Astrocyte (in vitro differentiated cells and primary cell): Measurements from ENCODE around the gene AKAP8. TPM values are rescaled to one million over a fixed set of nuclear protein-coding genes. Genes with fewer than 3 reads are reported as not detected.

Source experiments
- DNase-seq: peaks from one replicate; pipeline ENCODE4 v3.0.0-alpha.2; 2010; ENCODE audit warnings: low read depth
- FAIRE-seq: peaks from 2 replicates; lab custom pipeline; 2011; peaks lifted over from hg19 to GRCh38; lab: Jason Lieb, UNC
- H2AFZ ChIP-seq: 2 replicates; pipeline ENCODE4 v1.6.0; 2012; ENCODE audit warnings: low read depth, low read length, inconsistent platforms
- H3K27ac ChIP-seq: 2 replicates; pipeline ENCODE4 v1.5.1; 2011; ENCODE audit warnings: low read depth, low read length, inconsistent platforms
- H3K27me3 ChIP-seq: 2 replicates; pipeline ENCODE4 v1.6.0; 2011; ENCODE audit warnings: low read length, inconsistent platforms; ENCODE audit not compliant: insufficient read depth
- H3K36me3 ChIP-seq: 2 replicates; pipeline ENCODE4 v1.5.1; 2011; ENCODE audit warnings: low read length, inconsistent platforms; ENCODE audit not compliant: insufficient read depth
- H3K4me1 ChIP-seq: 2 replicates; pipeline ENCODE4 v1.5.1; 2011; ENCODE audit warnings: low read length, inconsistent platforms; ENCODE audit not compliant: insufficient read depth
- H3K4me2 ChIP-seq: 2 replicates; pipeline ENCODE4 v1.6.0; 2012; ENCODE audit warnings: low read length, inconsistent platforms
- H3K4me3 ChIP-seq: 2 replicates; pipeline ENCODE4 v1.5.1; 2011; ENCODE audit warnings: low read depth, mild to moderate bottlenecking, low read length, inconsistent platforms; ENCODE audit not compliant: insufficient read depth
- H3K79me2 ChIP-seq: 2 replicates; pipeline ENCODE4 v1.6.0; 2012; ENCODE audit warnings: mild to moderate bottlenecking, low read length, inconsistent platforms; ENCODE audit not compliant: insufficient read depth
- H3K9ac ChIP-seq: 2 replicates; pipeline ENCODE4 v1.6.0; 2012; ENCODE audit warnings: mild to moderate bottlenecking, low read length, inconsistent platforms
- H3K9me3 ChIP-seq: 2 replicates; pipeline ENCODE4 v1.5.1; 2012; ENCODE audit warnings: low read depth, mild to moderate bottlenecking, low read length, inconsistent platforms; ENCODE audit not compliant: insufficient read depth
- H4K20me1 ChIP-seq: 2 replicates; pipeline ENCODE4 v1.6.0; 2012; ENCODE audit warnings: low read length, inconsistent platforms; ENCODE audit not compliant: insufficient read depth
- H3K27ac Mint-ChIP-seq: one replicate; pipeline ENCODE4 v1.8.0; 2021; ENCODE audit warnings: mild to moderate bottlenecking, mixed read lengths; ENCODE audit not compliant: unreplicated experiment
- H3K27me3 Mint-ChIP-seq: one replicate; pipeline ENCODE4 v1.8.0; 2021; ENCODE audit warnings: low read depth, mixed read lengths; ENCODE audit not compliant: unreplicated experiment
- H3K36me3 Mint-ChIP-seq: one replicate; pipeline ENCODE4 v1.8.0; 2021; ENCODE audit warnings: low read depth, mixed read lengths; ENCODE audit not compliant: unreplicated experiment
- H3K4me1 Mint-ChIP-seq: one replicate; pipeline ENCODE4 v1.8.0; 2021; ENCODE audit warnings: low read depth, mixed read lengths; ENCODE audit not compliant: unreplicated experiment
- H3K4me3 Mint-ChIP-seq: one replicate; pipeline ENCODE4 v1.8.0; 2021; ENCODE audit warnings: mild to moderate bottlenecking, moderate library complexity, mixed read lengths; ENCODE audit not compliant: unreplicated experiment
- H3K9me3 Mint-ChIP-seq: one replicate; pipeline ENCODE4 v1.8.0; 2021; ENCODE audit warnings: mild to moderate bottlenecking, mixed read lengths; ENCODE audit not compliant: unreplicated experiment
- EZH2 ChIP-seq: IDR thresholded peaks from 2 replicates; pipeline ENCODE4 v1.6.1; 2012; ENCODE audit warnings: mild to moderate bottlenecking, low read length, inconsistent platforms; ENCODE audit not compliant: insufficient read depth
- total RNA-seq: library from RNA; stranded (reverse); gene quantifications from 2 replicates; pipeline ENCODE4 v1.2.1, GENCODE V29; 2021
- TF ChIP-seq, protein P1 (sequence below): IDR thresholded peaks from 2 replicates; pipeline ENCODE4 v1.5.1; 2011; ENCODE audit warnings: low read depth, mild to moderate bottlenecking, inconsistent platforms, low read length, moderate library complexity; ENCODE audit not compliant: insufficient read depth

AKAP8 gene
- total RNA-seq, 1 donor from 2014 or later, result 40.1 TPM

DNA sequence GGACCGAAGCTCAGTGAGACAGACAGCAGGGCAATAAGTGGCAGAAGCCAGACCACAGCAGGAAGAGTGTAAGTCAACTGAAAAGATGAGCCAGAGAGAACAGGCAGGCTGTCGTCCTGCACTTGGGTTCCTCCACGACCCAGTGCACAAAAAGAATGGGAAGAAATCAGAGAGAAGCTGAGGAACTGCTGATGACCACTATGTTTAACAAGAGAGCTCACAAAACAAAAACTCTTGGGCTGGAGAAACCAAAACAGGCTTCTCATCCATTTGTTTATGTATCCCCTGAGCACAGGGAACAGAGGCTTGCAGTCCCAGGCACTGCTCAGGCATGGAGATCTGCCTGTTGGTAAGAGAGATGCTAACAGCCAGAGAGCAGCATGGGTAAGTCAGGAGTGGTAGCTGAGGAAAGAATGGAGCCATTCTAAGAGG, 25.2 kb upstream of the AKAP8 start:
- no peak overlapping the region for H3K27ac Mint-ChIP-seq
- no peak for DNase-seq
- Histone ChIP-seq H4K20me1 (peaks cover 96% of the 10 kb centered on the region), H3K27me3 (no peaks in the 10 kb centered on the region), H3K27ac (peak overlapping the region; percentile 9), H3K79me2 (peaks cover 98% of the 10 kb centered on the region), H3K9ac (no peak overlapping the region), H3K4me2 (no peak overlapping the region), H3K4me3 (no peak overlapping the region), H3K9me3 (no peaks in the 10 kb centered on the region), H3K4me1 (no peaks in the 10 kb centered on the region), H2AFZ (no peak overlapping the region), H3K36me3 (peaks cover 14% of the 10 kb centered on the region)
- H3K36me3 Mint-ChIP-seq, result peaks cover 10% of the 10 kb centered on the region
- H3K4me3 Mint-ChIP-seq, result no peak overlapping the region
- FAIRE-seq, result no peak
- no peaks in the 10 kb centered on the region for H3K9me3 Mint-ChIP-seq
- TF ChIP-seq, protein P1, sequence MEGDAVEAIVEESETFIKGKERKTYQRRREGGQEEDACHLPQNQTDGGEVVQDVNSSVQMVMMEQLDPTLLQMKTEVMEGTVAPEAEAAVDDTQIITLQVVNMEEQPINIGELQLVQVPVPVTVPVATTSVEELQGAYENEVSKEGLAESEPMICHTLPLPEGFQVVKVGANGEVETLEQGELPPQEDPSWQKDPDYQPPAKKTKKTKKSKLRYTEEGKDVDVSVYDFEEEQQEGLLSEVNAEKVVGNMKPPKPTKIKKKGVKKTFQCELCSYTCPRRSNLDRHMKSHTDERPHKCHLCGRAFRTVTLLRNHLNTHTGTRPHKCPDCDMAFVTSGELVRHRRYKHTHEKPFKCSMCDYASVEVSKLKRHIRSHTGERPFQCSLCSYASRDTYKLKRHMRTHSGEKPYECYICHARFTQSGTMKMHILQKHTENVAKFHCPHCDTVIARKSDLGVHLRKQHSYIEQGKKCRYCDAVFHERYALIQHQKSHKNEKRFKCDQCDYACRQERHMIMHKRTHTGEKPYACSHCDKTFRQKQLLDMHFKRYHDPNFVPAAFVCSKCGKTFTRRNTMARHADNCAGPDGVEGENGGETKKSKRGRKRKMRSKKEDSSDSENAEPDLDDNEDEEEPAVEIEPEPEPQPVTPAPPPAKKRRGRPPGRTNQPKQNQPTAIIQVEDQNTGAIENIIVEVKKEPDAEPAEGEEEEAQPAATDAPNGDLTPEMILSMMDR, result no peak
- TF ChIP-seq EZH2, result no peak
- no peaks in the 10 kb centered on the region for H3K27me3 Mint-ChIP-seq
- H3K4me1 Mint-ChIP-seq, result peaks cover 14% of the 10 kb centered on the region

DNA sequence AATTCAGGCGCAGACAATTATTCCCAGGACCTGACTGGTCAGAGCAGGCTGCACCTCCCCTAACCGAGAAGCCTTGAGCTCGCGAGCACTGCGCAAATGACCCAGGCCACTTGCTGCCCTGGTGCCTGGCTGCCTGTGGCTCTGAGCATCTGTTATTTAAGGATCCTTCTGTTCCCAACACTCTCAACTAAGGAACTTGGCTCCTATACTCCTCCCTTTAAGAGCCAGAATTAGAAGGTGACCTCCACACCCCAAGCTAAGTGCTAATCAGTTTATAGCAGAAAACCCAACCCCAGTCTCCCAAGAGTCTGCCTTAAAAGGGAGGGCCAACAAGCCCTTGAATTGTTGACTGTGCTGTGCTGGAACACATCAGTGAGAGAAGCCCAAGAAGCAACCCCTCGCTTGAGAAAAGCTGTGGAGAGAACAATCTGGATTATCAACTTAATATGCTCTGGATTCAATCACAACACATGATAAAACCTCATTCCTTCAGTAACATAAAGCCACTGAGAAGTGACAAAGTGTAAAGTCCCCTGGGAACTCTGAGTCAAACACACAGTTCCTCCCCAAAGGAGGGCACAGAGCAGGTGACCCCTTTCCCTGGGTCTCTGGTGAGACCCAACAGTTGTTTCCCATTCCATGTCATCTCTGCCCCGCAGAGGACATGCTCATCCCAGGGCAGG, 24.7 kb upstream of the AKAP8 start:
- H3K4me3 Mint-ChIP-seq, result no peak overlapping the region
- Histone ChIP-seq H3K4me2 (no peak overlapping the region), H3K36me3 (peaks cover 10% of the 10 kb centered on the region), H4K20me1 (peaks cover 96% of the 10 kb centered on the region), H3K9me3 (no peaks in the 10 kb centered on the region), H3K4me1 (no peaks in the 10 kb centered on the region), H3K4me3 (no peak overlapping the region), H3K27me3 (no peaks in the 10 kb centered on the region), H3K27ac (peak overlapping the region; percentile 9), H2AFZ (no peak overlapping the region), H3K9ac (no peak overlapping the region), H3K79me2 (peaks cover 93% of the 10 kb centered on the region)
- no peak for FAIRE-seq
- no peak overlapping the region for H3K27ac Mint-ChIP-seq
- H3K36me3 Mint-ChIP-seq, result peaks cover 5% of the 10 kb centered on the region
- no peak for TF ChIP-seq EZH2
- TF ChIP-seq, protein P1, result no peak
- H3K9me3 Mint-ChIP-seq, result no peaks in the 10 kb centered on the region
- peaks cover 14% of the 10 kb centered on the region for H3K4me1 Mint-ChIP-seq
- no peak for DNase-seq
- no peaks in the 10 kb centered on the region for H3K27me3 Mint-ChIP-seq

DNA sequence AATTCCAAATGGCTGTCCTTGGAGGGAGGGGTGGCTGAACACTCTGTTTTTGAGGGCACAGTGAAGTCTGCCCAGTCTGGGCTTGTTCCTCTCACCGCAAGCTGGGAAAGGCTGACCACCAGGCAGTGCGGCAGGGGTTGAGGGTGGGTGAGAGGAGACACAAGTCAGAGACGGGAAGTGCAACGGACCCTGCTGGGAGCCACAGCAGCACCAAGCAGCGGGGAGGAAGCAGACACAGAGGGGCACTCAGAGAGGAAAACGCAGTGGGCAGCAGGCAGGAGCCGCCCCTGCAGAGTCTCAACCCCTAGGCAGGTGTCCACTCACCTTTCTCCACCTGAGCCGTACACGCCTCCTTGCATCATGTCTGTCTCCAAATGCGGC, 23.6 kb upstream of the AKAP8 start:
- H3K9me3 ChIP-seq, result no peaks in the 10 kb centered on the region
- no peaks in the 10 kb centered on the region for H3K27me3 ChIP-seq
- H2AFZ ChIP-seq, result no peak overlapping the region
- no peaks in the 10 kb centered on the region for H3K27me3 Mint-ChIP-seq
- peaks cover 4% of the 10 kb centered on the region for H3K36me3 Mint-ChIP-seq
- peaks cover 14% of the 10 kb centered on the region for H3K4me1 Mint-ChIP-seq
- H3K79me2 ChIP-seq, result peaks cover 82% of the 10 kb centered on the region
- no peak overlapping the region for H3K27ac Mint-ChIP-seq
- no peak overlapping the region for H3K9ac ChIP-seq
- no peak overlapping the region for H3K4me2 ChIP-seq
- TF ChIP-seq EZH2, result no peak
- TF ChIP-seq, protein P1, result no peak
- H3K36me3 ChIP-seq, result peaks cover 9% of the 10 kb centered on the region
- DNase-seq, result no peak
- no peak overlapping the region for H3K4me3 Mint-ChIP-seq
- H4K20me1 ChIP-seq, result peaks cover 88% of the 10 kb centered on the region
- no peaks in the 10 kb centered on the region for H3K9me3 Mint-ChIP-seq
- H3K4me1 ChIP-seq, result no peaks in the 10 kb centered on the region
- FAIRE-seq, result no peak
- H3K4me3 ChIP-seq, result no peak overlapping the region
- no peak overlapping the region for H3K27ac ChIP-seq
